T-helper 1 cell treated with Interleukin-12 subunit alpha and Interleukin-12 subunit beta and Interleukin-4 antibody, amounts not matched to agents 30 μg/mL and 1 μg/mL, for 36 hours (primary cell): Measurements from ENCODE around the gene TAPT1.

Experiments used
- H3K27ac Mint-ChIP-seq: one replicate; pipeline ENCODE4 v1.8.0; 2021; ENCODE audit warnings: mild to moderate bottlenecking, mixed read lengths
- H3K27me3 Mint-ChIP-seq: one replicate; pipeline ENCODE4 v1.8.0; 2021; ENCODE audit warnings: low read depth, mixed read lengths
- H3K36me3 Mint-ChIP-seq: one replicate; pipeline ENCODE4 v1.8.0; 2021; ENCODE audit warnings: low read depth, mixed read lengths
- H3K4me1 Mint-ChIP-seq: one replicate; pipeline ENCODE4 v1.8.0; 2021; ENCODE audit warnings: low read depth, mixed read lengths
- H3K4me3 Mint-ChIP-seq: one replicate; pipeline ENCODE4 v1.8.0; 2021; ENCODE audit warnings: mild to moderate bottlenecking, moderate library complexity, mixed read lengths
- H3K9me3 Mint-ChIP-seq: one replicate; pipeline ENCODE4 v1.8.0; 2021; ENCODE audit warnings: mixed read lengths

TAPT1 gene

GRCh38 chr4:16192631-16193518 is 33.4 kb downstream of the TAPT1 start:
- H3K27ac Mint-ChIP-seq, result no peak overlapping the region

GRCh38 chr4:16192057-16192456 is 34.2 kb downstream of the TAPT1 start:
- no peak overlapping the region for H3K27ac Mint-ChIP-seq

More at GRCh38 chr4:16192631-16193518, 33.4 kb downstream of the TAPT1 start:
- peaks cover 20% of the 10 kb centered on the region for H3K4me1 Mint-ChIP-seq
- H3K4me3 Mint-ChIP-seq, result no peak overlapping the region
- H3K27me3 Mint-ChIP-seq, result no peaks in the 10 kb centered on the region
- H3K36me3 Mint-ChIP-seq, result peaks cover 30% of the 10 kb centered on the region
- no peaks in the 10 kb centered on the region for H3K9me3 Mint-ChIP-seq

DNA sequence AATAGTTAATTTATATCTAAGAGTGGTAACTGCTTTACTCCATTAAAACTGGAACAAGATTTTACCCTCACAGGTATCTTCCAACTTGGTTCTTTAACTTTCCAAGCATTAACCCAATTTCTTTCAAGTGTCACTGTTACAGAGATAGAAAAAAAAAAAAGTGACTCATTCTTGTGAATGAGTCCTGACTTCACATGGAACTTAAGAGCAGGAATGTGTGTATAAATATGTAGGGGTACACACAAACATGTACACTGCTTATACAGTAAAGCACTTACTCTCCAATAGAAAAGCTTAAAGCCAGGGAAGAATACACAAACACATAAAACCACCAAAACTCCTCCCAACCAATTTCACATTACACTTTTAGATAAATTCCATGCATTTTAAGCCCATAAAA is 38.8 kb downstream of the TAPT1 start:
- Mint-ChIP-seq H3K9me3 (no peaks in the 10 kb centered on the region), H3K4me1 (peaks cover 2% of the 10 kb centered on the region), H3K4me3 (no peak overlapping the region), H3K36me3 (peaks cover 18% of the 10 kb centered on the region), H3K27ac (no peak overlapping the region), H3K27me3 (no peaks in the 10 kb centered on the region)

More at GRCh38 chr4:16192057-16192456, 34.2 kb downstream of the TAPT1 start:
- Mint-ChIP-seq H3K4me1 (peaks cover 18% of the 10 kb centered on the region), H3K36me3 (peaks cover 28% of the 10 kb centered on the region), H3K4me3 (no peak overlapping the region), H3K27me3 (no peaks in the 10 kb centered on the region), H3K9me3 (no peaks in the 10 kb centered on the region)

DNA sequence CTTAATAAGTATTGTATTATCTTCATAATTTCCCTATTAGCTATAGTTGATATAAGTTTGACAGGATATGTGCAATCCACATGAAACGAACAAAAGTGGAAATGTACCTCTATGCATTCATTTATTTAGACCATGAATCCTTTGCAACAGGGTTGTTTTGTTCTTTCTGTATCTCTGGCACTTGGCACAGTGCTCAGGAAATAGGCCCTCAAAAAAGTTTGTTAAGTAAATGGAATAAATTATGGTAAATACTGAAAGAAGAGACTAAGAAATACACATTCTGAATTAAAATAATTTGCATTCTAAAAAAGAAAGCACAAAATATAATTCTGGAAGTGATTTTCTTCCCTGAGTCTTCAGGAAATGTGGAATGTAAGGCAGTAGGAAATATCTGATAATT is 39.3 kb downstream of the TAPT1 start:
- Mint-ChIP-seq H3K27ac (no peak overlapping the region), H3K9me3 (no peaks in the 10 kb centered on the region), H3K4me3 (no peak overlapping the region), H3K27me3 (no peaks in the 10 kb centered on the region), H3K4me1 (peaks cover 2% of the 10 kb centered on the region), H3K36me3 (peaks cover 14% of the 10 kb centered on the region)

- Mint-ChIP-seq H3K9me3 (no peaks in the 10 kb centered on the region), H3K36me3 (peaks cover 9% of the 10 kb centered on the region), H3K4me3 (no peak overlapping the region), H3K27ac (no peak overlapping the region), H3K27me3 (no peaks in the 10 kb centered on the region), H3K4me1 (peaks cover 2% of the 10 kb centered on the region)
These were observed 42.7 kb downstream of the TAPT1 start for GRCh38 chr4:16183604-16184003.

DNA sequence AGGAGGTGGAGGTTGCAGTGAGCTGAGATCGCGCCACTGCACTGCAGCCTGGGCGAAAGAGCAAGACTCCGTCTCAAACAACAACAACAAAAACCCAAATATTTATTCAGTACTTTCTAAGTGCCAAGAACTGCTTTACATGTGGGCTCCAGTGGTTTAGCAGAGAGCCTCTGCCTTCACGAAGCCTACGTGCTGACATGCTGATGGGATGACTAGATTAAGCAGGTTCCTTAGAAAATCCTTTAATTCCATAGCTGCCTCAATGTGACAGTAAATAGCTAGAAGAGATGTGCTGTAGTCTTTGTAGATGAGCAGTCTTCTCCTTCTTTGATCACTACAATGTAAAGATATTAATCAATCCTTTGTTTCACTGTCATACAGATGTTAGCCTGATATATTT is 49.6 kb downstream of the TAPT1 start:
- Mint-ChIP-seq H3K27ac (no peak overlapping the region), H3K36me3 (peaks cover 9% of the 10 kb centered on the region), H3K27me3 (no peaks in the 10 kb centered on the region), H3K4me1 (no peaks in the 10 kb centered on the region), H3K9me3 (no peaks in the 10 kb centered on the region), H3K4me3 (no peak overlapping the region)

DNA sequence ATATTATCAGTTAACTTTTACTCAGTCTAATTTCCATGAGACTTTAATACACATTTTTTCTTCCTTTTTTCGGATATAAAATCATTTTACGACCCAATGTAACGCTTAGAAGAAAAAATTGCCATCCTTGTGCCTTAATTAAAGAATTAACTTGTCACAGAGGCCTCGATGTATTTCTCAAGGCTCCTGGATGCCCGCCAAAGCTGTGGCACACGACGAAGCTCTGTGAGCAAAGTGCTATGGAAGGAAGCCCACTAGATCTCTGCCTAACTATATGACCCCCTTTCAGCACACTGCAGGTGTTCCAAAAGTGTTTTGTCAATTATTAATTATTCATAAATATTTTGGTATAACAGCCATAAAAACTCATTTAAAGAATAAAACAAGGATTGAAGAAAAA is 54.4 kb downstream of the TAPT1 start:
- no peaks in the 10 kb centered on the region for H3K9me3 Mint-ChIP-seq
- H3K27me3 Mint-ChIP-seq, result no peaks in the 10 kb centered on the region
- H3K27ac Mint-ChIP-seq, result no peak overlapping the region
- no peaks in the 10 kb centered on the region for H3K4me1 Mint-ChIP-seq
- H3K36me3 Mint-ChIP-seq, result peaks cover 17% of the 10 kb centered on the region
- no peak overlapping the region for H3K4me3 Mint-ChIP-seq

- H3K27me3 Mint-ChIP-seq, result no peaks in the 10 kb centered on the region
- H3K9me3 Mint-ChIP-seq, result no peaks in the 10 kb centered on the region
- no peak overlapping the region for H3K4me3 Mint-ChIP-seq
- H3K27ac Mint-ChIP-seq, result no peak overlapping the region
- H3K36me3 Mint-ChIP-seq, result peaks cover 34% of the 10 kb centered on the region
- H3K4me1 Mint-ChIP-seq, result no peaks in the 10 kb centered on the region
These were observed 56.8 kb downstream of the TAPT1 start for GRCh38 chr4:16169490-16169889.

DNA sequence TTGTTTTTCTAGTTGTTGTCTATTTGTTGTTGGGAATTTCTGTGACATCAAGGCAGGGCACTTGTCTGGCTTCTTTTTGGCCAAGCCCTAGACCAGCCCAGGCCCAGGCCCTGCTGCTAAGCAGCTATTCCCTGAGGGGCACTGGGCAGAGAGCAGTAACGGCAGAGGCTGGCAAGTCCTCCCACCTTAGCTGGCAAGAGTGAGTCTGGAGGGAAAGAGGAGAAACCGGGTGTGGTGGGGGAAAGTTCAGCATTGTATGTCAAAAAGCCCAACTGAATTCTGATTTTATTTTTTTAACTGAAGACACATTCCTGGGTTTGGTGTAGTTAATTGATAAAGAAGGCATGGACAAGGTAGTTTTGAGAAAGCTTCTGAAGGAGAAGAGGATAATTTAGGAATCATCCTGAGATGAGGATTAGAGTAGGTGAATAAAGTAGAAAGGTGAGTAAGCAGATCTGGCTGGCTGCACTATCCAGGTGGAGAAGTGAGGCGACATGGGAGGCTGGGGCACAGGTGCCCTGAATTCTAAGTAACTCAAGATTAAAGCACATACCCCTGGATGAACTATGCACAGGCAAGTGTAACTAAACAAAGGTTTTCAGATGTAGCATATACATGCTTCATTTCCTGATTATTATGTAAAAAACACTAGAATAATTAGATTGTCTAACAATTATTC is 57.4 kb downstream of the TAPT1 start:
- Mint-ChIP-seq H3K27ac (no peak overlapping the region), H3K36me3 (peaks cover 36% of the 10 kb centered on the region)

DNA sequence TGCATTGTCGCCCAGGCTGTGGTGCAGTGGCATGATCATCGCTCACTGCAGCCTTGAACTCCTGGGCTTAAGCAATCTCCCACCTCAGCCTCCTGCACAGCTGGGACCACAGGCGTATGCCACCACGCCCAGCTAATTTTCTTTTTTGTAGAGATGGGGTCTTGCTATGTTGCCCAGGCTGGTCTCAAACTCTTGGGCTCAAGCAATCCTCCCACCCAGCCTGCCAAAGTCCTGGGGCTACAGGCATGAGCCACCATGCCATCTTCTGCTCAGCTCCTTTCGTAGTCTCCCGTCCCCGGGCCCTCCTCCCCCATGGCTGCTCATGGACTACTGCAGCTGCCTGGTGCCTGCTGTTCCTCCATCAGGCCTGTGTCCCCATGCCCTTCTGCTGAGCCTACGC is 58.1 kb downstream of the TAPT1 start:
- Mint-ChIP-seq H3K27me3 (no peaks in the 10 kb centered on the region), H3K27ac (no peak overlapping the region), H3K36me3 (peaks cover 38% of the 10 kb centered on the region), H3K9me3 (no peaks in the 10 kb centered on the region), H3K4me1 (no peaks in the 10 kb centered on the region), H3K4me3 (no peak overlapping the region)

More for the DNA sequence above, 57.4 kb downstream of the TAPT1 start:
- H3K27me3 Mint-ChIP-seq, result no peaks in the 10 kb centered on the region
- no peaks in the 10 kb centered on the region for H3K9me3 Mint-ChIP-seq
- no peaks in the 10 kb centered on the region for H3K4me1 Mint-ChIP-seq
- no peak overlapping the region for H3K4me3 Mint-ChIP-seq

- Mint-ChIP-seq H3K4me3 (no peak overlapping the region), H3K27me3 (no peaks in the 10 kb centered on the region), H3K4me1 (no peaks in the 10 kb centered on the region), H3K36me3 (peaks cover 43% of the 10 kb centered on the region), H3K27ac (no peak overlapping the region), H3K9me3 (no peaks in the 10 kb centered on the region)
These were observed 60.3 kb downstream of the TAPT1 start for GRCh38 chr4:16165931-16166330.

- Mint-ChIP-seq H3K4me1 (no peaks in the 10 kb centered on the region), H3K27me3 (no peaks in the 10 kb centered on the region), H3K36me3 (peaks cover 32% of the 10 kb centered on the region), H3K27ac (no peak overlapping the region), H3K4me3 (no peak overlapping the region), H3K9me3 (no peaks in the 10 kb centered on the region)
These were observed 63.4 kb downstream of the TAPT1 start for GRCh38 chr4:16162891-16163290.

DNA sequence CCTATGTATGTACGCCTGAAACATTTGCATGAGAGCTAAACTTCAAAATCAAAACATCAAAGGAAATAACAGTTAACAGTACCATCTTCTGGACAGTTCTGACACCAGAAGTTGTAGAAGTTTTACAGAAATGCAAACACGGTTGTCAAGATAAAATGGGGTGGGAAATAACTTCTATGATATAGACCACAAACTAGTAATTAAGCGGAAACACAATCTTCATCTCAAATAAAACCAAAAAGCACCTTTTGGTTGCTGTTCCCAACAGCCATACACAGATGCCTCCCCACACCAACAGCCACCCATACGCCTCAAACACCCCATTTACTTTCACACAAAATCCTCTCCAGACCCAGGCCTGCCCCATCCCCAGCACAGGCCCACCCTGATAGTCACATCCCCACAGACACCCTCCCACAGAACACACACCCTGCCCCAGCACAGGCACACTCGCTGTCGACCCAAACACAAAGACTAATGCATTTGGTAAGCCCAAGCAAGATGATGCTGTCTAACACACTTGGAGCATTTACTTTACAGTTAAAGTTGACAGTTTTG is 64.3 kb downstream of the TAPT1 start:
- no peaks in the 10 kb centered on the region for H3K9me3 Mint-ChIP-seq
- H3K4me3 Mint-ChIP-seq, result no peak overlapping the region
- H3K4me1 Mint-ChIP-seq, result no peaks in the 10 kb centered on the region
- H3K27ac Mint-ChIP-seq, result no peak overlapping the region
- peaks cover 30% of the 10 kb centered on the region for H3K36me3 Mint-ChIP-seq
- no peaks in the 10 kb centered on the region for H3K27me3 Mint-ChIP-seq

DNA sequence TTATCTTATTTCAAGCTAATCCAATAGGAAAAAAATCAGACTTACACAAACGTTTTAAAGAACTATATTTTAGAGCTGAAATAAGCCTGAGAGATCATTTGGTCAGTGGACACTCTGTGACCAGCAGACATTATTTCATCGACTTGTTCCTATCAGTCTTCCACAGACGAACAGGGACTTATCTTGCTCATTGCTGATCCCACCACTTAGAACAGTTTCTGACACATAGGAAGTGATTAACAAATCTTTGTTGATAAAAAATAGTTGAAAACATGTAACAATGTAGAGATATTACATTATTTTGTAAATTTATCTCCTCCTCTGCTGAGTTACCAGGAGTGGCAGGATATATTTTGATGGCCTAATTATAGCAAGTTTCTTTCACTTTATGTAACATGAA is 65.8 kb downstream of the TAPT1 start:
- no peaks in the 10 kb centered on the region for H3K27me3 Mint-ChIP-seq
- no peak overlapping the region for H3K27ac Mint-ChIP-seq
- H3K4me3 Mint-ChIP-seq, result no peak overlapping the region
- no peaks in the 10 kb centered on the region for H3K9me3 Mint-ChIP-seq
- no peaks in the 10 kb centered on the region for H3K4me1 Mint-ChIP-seq
- peaks cover 20% of the 10 kb centered on the region for H3K36me3 Mint-ChIP-seq

DNA sequence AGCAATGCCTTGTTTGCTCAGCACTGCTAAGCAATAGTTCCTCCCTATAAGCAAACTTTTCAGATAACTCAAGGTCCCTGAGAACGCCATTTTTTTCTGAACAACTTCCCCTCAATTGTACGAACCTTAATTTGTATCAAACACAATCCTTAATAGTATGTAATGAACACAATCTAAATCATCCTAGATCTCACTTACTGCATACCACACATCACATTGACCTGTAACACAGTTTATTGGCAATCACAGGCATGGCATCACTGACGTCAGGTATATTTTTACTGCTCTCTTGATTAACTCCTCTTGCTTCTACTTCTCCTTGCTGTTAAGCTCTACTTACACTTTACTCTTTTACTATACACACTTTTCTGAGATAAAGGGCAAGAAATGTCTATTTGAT is 67.0 kb downstream of the TAPT1 start:
- Mint-ChIP-seq H3K4me1 (no peaks in the 10 kb centered on the region), H3K9me3 (no peaks in the 10 kb centered on the region), H3K36me3 (peaks cover 10% of the 10 kb centered on the region)

More for the DNA sequence above, 67.0 kb downstream of the TAPT1 start:
- Mint-ChIP-seq H3K27me3 (no peaks in the 10 kb centered on the region), H3K27ac (no peak overlapping the region), H3K4me3 (no peak overlapping the region)
